NCI-H2227 (cell line): Measurements from ENCODE around the gene SGMS1.

Experiments
- DNase-seq: peaks from one replicate; lab custom pipeline; 2025; ENCODE audit not compliant: unreplicated experiment; lab: John Stamatoyannopoulos, UW

The SGMS1 gene

DNA sequence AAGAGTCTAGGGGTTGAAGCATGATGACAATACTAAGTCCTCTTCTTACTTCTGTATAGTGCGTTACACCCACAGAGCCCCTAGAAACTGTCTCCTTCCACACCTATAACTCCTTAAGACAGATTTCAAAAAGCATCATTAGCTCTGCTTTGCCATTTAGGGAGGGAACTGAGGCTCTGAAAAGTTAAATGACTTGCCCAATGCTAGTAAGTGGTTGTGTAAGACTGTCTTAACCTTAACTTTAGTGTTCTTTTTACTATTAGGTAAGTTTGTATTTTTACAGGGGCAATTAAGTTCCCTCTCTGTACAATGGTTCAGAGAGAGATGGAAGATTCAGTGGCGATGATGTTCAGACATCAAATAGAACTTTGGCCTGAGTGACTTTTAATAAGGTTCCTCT lies 299.7 kb downstream of the SGMS1 start:
- no peak for DNase-seq

DNA sequence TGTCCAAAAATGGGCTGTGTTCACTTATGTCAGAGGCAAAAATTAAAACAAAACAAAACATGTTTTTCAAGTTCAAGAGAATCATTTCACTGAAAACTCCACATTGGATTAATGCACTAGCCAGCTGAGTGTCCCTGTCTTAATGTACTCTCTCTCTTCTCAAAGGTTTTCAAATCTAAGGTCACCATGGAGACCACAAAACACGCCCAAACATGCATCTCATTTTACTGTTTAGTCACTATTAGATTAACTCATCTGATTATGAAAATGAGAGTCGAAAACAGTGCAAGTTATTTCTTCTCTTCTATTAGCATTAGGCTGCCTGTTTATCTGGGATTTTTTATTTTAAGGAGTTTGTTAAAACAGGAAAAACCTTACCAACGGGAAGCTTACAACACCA lies 301.7 kb downstream of the SGMS1 start:
- DNase-seq: no peak

GRCh38 chr10:50318129-50318528 lies 305.6 kb downstream of the SGMS1 start:
- no peak for DNase-seq

- DNase-seq: no peak
These were observed 306.8 kb downstream of the SGMS1 start for GRCh38 chr10:50316695-50317648.

GRCh38 chr10:50316174-50316573 lies 307.6 kb downstream of the SGMS1 start:
- no peak for DNase-seq

GRCh38 chr10:50315424-50315823 lies 308.3 kb downstream of the SGMS1 start:
- DNase-seq: no peak

DNA sequence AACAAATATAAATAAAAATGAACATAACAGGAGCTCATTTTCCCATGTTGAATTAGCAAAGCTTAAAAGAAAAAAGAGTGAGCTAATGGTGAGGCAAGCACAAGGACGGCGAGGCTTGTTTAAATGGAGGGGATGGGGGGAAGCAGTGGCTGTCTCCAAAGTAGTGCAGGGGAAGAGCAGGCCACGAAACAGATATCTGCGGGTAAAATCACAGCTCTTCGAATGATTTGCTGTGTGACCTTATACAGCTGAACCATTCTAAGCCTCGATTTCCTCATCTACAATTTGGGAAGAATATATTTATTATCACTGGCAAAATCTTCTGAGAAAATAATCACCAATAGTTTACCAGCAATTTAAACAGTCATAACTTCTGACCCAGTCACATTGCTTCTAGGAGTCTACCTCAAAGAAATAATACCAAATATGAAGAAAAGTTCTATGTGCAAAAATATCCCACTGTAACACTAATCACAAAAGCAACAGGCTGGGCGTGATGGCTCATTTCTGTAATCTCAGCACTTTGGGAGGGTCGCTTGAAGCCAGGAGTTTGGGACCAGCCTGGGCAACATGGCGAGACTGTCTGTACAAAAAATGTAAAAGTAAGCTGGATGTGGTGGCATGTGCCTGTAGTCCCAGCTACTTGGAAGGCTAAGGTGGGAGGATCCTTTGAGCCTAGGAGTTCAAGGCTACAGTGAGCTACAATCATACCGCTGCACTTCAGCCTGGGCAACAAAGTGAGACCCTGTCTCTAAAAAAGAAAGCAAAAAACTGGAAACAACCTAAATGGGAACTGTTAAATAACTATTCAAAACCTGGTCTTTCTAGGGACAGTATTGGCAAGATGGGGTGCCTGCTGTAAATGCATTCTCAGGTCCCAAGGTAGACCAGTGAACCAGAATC lies 309.3 kb downstream of the SGMS1 start:
- DNase-seq: no peak

DNA sequence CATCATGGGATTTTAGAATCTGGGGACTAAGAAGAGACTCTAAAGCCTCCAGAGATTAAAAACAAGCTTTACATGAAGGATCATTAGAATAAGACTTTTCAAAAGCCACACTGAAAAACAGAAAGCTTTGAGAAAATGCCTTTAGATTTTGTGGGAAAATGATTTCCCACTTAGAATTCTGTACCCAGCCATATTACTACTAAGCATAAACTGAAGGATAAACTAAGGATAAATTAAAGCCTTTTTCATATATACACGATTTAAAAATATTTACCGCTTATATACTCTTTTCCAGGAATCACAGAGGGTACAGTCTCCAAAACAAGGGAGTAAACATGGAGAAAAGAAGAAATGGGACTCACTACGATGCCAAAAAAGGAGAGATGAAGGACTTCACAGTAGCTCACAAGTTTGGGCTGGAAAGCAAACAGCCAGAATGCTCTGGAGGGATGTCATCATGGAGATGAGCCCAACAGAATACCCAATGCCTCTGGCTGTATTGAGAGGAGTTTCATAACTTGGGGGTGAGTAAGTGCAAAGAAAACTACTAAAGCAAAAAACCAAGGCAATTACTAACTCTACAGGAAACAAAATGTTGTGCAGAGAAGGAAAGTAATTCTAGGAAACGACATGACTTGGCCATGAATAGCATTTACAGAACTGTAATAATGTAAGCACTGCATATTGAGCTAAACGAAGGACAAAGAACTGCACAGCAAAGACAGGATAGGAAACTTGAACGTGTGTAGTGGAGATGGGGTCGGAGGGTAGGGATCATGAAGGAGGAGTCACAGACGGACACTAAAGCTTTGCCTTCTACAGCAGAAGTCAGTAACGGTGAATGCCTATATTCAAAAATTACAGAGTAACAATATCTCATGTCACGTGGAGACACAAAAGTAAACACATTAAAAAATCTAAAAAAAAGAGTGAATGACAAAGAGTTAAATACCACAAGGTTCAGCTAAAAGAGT lies 311.0 kb downstream of the SGMS1 start:
- no peak for DNase-seq

DNA sequence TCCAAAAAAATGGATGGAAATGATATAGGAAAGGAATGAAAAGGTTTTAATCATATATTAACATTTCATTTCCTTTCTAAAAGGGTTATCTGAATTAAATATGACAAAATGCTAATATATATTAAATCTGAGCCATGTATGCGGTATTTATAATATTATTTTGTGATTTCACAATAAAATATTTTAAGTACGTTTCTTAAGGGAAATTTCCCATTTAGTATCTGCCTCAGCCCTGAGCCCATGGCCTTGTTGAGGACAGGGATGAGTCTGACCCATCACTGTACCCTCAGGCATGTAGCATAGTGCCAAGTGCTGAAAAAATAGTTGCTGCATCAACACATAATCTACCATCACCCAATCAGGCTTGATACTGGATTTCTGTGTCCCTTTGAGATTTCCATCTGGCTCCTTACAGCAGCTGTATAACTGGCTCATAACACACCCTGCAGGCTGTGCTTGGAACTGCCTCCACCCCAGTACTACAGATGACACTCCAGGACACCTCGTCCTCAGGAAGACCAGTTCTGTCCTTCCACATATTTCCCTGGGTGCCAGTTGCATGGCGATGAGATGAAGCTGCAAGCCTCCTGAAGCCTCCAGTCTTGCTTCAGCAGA lies 313.1 kb downstream of the SGMS1 start:
- peak; percentile 1 for DNase-seq

DNA sequence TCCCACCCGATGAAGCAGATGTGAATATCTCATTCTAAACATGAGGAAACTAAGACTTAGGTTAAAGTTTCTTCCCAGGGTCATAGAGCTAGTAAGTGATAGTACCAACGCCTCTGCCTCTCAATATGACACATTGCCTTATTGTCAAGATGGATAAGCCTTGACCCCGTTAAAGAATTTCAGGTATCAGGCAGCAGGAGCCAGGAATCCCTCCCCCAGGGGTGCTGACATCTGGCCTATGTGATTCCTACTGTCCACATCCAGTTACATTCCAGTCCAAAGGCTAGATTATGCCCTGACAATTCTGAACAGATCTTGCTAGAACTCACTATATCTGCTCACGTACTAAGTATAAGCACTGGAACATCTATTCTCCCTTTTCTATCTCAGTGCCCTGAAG lies 314.4 kb downstream of the SGMS1 start:
- DNase-seq: no peak

DNA sequence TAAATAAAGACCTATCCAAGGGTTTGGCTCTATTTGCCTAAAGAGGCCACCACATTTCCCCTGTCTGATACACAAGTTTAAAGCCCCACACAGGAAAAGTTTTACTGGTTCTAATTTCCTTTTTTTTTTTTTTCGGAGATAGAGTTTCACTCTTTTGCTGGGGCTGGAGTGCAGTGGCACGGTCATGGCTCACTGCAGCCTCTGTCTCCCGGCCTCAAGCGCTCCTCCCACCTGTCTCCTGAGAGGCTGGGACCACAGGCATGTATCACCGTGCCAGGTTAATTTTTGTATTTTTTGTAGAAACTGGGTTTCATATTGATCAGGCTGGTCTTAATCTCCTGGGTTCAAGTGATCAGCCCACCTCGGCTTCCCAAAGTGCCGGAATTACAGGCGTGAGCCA lies 319.1 kb downstream of the SGMS1 start:
- no peak for DNase-seq

DNA sequence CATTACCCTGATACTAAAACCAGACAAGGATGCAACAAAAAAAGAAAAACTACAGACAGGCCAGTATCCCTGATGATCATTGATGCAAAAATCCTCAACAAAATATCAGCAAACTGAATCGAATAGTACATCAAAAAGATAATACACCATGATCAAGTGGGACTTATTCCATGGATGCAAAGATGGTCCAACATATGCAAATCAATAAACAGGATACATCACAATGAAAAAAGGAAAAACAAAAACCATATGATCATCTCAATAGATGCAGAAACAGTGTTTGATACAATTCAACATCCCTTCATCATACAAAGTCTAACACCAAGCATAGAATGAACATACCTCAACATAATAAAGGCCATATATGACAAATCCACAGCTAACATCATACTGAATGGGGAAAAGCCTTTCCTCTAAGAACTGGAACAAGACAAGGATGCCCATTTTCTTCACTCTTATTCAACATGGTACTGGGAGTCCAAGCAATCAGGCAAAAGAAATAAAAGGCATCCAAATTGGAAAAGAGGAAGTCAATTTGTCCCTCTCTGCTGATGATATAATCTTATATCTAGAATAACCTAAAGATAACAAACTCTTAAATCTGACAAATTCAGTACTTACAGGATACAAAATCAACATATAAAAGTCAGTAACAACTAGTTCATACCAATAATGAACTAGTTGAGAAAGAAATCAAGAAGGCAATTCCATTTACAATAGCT lies 323.6 kb downstream of the SGMS1 start:
- DNase-seq: no peak

DNA sequence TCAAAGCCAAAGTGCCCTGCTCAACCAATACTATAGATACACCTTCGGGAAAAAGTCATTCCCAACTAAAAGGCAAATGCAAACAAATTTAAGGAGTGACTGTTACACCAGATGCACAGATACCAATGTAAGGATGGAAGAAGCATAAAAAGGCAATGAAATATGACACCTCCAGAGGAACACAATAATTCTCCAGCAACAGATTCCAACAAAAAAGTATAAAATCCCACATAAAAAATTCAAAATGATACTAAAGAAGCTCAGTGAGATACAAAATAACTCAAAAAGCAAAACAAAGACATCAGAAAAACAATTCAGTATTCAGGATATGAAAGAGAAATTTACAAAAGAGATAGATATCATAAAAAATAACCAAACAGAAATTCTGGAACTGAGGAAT lies 328.4 kb downstream of the SGMS1 start:
- DNase-seq: no peak

GRCh38 chr10:50294582-50294981 lies 329.2 kb downstream of the SGMS1 start:
- no peak for DNase-seq

GRCh38 chr10:50293513-50294313 lies 330.0 kb downstream of the SGMS1 start:
- no peak for DNase-seq

GRCh38 chr10:50291261-50291850 lies 332.4 kb downstream of the SGMS1 start:
- no peak for DNase-seq

DNA sequence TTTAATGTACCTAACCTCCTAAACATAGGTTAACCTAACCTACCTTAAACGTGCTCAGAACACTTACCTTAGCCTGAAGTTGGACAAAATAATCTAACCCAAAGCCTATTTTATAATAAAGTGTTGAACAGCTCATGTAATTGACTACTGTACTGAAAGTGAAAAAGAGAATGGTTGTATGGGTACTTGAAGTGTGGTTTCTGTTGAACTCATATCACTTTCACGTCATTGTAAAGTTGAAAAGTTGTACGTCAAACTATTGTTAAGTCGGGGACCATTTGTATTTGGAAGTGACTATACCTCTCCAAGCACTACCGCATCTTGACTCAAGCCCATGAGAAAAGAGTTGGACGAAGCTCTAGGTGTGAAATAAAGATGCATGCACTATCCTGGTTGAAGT lies 334.6 kb downstream of the SGMS1 start:
- DNase-seq: no peak

GRCh38 chr10:50286996-50287803 lies 336.6 kb downstream of the SGMS1 start:
- no peak for DNase-seq
